Posterior vena cava (tissue), 2 donors: ENCODE data around the gene EREG. TPM values are rescaled to one million over a fixed set of nuclear protein-coding genes. Genes with fewer than 3 reads are reported as not detected.
"Not testable (repeated sequence)": the region's sequence is repeated elsewhere in the genome, so short reads cannot be mapped to it uniquely, and the experiment has no call there.

Experiments
- DNase-seq: peaks from one replicate; pipeline ENCODE4 v3.0.0-alpha.2; 2020; ENCODE audit warnings: low spot score
- intact Hi-C, 2 donors: fragments of 100-400 bp; cut with DNase I; formaldehyde crosslinking; loops; one replicate each; pipeline versions ENCODE4 v1.14.1 to v1.14.2; 2022 to 2023
- total RNA-seq, 2 donors: library from RNA; stranded (reverse); fragmentation: NEBNext Ultra II Directional; extraction: Animal tissue kit (Norgen Biotek cat#: 25700); gene quantifications; one replicate each; pipeline ENCODE4 v1.2.1, GENCODE V29; 2021
- donor health status: DM: yes; HTN: yes; CAD: no.
- donor health status: DM: yes; HTN: yes; CAD: no.

EREG gene
- total RNA-seq, 2 donors from 2014 or later = 0.29 to 0.37 TPM

DNA sequence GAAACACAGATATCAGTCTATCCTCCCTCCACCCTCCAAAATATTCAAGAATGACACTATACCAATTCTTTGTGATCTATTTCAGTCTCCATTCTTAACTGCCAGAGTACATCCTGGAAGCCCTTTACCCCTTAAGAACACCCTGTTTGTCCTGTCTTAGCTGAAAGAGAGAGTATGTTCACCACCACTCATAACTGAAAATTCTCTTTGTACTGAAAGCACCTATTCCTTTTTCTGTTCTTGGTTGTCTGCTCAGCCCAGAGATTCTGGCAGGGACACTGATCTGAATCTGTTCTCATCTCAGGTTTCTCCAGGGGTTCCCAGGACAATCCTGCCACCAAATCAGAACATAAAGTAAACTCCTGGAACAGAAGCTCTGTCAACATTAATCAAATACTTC, 25.4 kb upstream of the EREG start:
- intact Hi-C loops = no loop called here
- no peak for DNase-seq

DNA sequence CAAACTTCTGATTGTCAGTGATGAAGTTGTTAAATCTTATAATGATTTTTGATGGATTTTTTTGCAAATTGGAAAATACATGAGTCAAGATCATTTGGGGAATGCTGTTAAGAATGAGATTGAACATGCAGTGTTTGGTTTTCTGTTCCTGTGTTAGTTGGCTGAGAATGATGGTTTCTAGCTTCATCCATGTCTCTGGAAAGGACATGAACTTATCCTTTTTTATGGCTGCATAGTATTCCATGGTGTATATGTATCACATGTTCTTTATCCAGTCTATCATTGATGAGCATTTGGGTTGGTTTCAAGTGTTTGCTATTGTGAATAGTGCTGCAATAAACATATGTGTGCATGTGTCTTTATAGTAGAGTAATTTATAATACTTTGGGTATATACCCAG, 24.5 kb upstream of the EREG start:
- intact Hi-C loops = not testable (repeated sequence)

DNA sequence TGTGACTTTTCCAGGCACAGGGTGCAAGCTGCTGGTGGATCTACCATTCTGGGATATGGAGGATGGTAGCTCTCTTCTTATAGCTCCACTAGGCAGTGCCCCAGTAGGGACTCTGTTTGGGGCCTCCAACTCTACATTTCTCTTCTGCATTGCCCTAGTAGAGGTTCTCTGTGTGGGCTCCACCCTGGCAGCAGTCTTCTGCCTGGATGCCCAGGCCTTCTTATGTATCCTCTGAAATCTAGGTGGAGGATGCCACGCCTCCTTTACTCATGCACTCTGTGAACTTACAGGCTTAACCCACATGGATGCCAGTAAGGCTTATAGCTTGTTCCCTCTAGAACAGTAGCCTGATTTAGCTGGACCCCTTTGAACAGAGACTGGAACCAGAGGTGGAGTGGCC, 20.9 kb upstream of the EREG start:
- no peak for DNase-seq
- intact Hi-C loops = no loop called here

More for the DNA sequence above, 24.5 kb upstream of the EREG start:
- not testable (repeated sequence) for DNase-seq

DNA sequence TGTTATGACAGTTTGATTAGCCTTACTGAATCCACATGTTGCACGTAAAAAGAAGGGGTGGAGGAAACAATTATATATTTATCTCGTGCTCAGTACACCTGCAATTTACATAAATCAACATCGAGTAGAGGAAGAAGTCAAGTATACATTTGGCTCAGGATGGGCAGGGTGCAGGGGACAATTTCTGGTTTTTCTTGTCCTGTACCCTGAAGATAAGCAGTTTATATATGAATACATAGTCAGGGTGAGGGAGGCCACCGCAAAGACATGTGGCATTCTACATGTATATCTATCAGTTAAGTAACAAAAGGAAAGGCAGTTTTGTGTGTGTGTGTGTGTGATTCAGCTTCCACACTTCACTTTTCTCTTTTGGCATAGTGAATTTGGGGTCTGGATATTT, 11.1 kb upstream of the EREG start:
- intact Hi-C loops = no loop called here
- DNase-seq = no peak

DNA sequence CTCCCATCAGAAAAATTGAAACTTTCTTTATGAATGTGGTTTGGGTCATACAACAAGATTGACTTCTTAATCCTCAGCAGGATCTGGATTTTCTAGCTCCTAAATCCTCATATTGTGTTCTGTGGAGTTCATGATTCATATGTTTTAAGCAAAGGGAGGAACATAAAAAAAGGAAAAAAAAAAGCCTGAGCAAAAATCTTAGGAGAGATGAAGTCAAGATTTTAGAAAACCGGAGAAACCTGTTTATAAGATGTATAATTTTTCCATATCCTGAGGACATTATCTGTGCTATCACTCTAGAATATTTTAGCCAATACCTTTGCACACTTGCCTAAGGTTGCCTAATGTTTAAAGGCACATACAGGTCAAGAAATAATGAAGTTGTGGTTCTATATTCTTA, 7.0 kb upstream of the EREG start:
- intact Hi-C loops = no loop called here
- no peak for DNase-seq

DNA sequence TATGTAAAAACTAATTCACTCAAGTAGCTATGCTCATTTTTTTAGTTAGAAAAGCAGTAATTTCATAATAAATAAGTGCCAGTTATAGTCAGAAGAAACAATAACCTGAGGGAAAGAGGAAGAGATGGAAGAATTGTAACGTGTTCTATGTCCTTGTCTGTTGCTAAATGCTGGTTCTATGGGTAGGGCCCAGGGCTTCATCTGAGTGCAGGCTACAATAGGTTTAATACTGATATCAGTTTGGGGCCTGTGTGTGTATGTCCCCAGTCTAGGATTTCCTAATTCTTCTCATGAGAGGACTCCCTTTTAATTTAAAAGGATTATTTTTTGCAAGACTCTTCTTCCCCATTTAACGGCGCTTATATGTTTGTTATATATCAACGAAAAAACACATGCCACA, 3.3 kb upstream of the EREG start:
- no peak for DNase-seq

DNA sequence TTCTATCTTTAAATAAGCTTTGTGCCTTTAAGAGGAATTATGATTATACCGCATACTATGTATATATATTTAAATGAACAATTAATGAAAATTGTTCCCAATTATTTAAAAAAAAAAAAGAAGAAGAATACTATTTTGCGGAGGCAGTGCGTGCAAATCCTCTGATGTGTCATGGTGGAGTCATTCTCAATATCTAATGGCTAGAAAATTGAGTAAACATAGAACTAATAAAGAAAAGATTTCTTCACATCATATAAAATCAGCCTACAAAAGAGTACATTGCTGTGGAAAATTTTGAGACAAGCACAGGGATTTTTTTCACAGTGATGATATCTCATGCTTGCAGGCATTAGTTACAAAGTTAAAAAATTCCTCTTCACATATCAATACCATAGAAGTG, 2.6 kb upstream of the EREG start:
- intact Hi-C loops = no loop called here
- no peak for DNase-seq

More for the DNA sequence above, 3.3 kb upstream of the EREG start:
- intact Hi-C loops = no loop called here

DNA sequence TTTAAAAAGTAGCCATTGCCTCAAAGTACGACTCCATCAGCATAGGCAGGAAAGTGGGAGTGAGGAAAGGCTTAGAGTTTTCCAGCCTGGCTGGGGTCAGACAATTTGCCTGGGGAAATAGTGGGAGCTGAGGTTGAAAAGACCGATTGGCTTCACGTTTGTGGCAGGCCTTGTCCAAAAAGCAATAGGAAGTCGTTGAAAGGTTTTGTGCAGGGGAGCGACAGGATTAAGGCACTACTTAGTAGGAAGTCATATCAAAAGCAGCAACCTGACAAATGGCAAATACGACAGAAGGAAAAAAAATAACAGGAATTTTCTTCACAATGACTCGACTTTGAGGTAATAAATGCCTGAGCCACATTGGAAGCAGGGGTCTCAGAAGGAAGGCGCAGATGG, 691 bp upstream of the EREG start:
- no peak for DNase-seq
- intact Hi-C loops = no loop called here

DNA sequence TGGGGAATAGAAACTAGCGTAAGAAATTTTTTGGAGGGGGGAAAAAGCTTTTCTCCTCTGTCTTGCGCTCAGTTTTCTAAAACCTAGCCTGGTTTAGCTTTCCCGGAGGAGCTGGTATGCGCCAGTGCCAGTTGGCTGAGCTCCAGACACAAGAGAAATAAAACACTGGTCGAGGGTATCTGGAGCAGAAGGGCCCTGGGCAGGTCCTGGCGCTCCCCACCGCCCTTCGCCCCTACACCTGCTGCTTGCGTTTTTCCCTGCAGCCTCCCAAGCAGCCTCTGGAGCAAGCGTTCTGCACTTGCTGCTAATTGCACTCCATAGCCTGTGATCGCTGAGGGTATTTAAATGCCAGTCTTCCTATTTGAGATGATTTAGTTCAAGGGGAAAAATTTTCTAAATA, 816 bp downstream of the EREG start:
- DNase-seq = no peak

DNA sequence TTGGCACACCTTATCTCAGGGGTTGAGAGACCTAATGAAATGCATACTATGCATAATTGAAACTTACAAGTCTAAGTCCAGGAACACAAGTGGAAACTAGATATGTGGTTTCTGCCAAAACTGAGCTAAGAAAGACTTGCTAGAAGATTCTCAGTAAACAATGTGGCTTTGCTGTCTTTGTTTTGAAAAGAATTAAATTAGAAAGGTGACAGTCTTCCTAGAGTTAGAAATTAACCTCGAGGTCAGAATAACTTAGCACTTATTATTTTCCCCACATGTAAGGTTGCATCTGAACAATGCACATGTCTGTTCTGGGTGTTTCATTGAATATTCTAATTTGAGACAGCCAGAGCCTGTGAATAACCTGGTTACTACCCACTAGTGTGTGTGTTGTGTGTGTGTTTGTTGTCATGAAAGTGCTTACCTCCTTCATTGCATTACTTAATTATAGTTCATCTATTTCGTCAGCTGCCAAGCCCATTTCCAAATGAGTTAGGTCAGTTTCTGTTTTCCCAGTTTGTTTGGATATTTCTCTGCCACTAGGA, 1.5 kb downstream of the EREG start:
- intact Hi-C loops = no loop called here

More for the DNA sequence above, 816 bp downstream of the EREG start:
- intact Hi-C loops = no loop called here

DNA sequence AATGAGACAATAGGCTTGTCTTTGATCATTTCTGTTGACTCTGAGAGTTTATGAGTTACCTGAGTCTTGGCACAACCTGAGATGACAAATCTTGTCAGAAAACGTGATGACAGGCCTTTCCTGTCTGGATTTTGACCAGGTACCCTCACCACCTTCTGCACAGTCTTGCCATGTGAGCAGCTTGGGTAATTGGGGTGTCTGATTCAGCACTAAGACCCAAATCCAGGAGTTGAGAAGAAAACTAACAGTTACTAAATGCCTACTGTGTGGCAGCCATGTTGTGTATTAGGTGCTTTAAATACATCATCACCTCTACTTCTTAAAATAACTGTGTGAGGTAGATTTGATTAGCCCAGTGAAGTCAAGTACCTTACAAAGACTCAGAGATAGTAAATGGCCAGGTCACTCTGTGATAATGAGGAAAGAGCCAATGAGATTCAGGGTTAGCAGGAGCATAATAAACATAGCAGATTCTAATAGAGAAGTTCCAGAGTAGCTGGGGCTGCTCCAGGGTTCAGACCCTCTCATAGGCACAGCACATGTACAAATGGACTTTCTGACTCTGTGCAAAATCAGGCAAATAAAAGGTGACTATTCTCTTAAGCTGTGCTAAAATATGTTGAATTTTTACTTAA, 2.8 kb downstream of the EREG start:
- DNase-seq = no peak
- intact Hi-C loops = no loop called here

More for the DNA sequence above, 1.5 kb downstream of the EREG start:
- DNase-seq = no peak

DNA sequence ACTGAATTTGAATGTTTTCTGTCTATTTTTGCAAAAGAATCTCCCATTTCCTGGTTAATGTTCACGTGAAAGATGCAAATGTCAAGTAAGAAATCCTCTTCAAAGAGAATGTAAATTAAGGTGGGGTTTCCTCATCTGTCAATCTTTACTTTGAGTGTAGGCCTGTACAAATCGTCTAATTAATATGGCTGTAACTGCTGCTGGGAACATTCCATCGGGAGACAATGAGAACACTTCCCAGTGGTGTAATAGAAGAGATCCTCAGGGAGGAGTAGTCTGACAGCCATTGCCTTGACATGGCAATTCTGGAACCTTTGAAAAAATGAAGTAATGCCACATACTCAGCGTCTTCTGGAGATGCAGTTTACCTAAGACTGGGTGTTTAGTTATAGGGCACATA, 3.7 kb downstream of the EREG start:
- no peak for DNase-seq
- intact Hi-C loops = no loop called here

DNA sequence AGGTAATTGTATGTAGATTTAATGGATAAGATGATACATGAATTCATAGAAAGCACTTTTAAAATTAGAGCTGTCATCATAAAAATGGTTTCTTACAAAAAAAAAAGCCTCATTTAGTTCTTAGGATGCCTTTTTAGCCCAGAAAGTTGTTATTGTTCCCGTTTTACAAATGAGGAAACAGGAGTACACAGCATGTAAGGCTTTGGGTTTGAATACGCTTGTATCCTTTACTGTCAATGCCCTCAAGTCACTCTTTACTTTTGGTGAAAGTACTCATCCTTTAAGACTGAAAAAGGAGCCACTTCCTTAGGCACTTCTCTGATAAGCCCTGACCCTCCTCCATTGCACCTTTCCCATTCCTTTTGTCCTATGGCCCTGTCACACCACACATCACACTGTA, 4.9 kb downstream of the EREG start:
- intact Hi-C loops = loop anchor here in 1 of 2 donors (10.0 kb wide), 1 partner anchor 305 kb away; no protein-coding TSS in a partner anchor
- DNase-seq = no peak

DNA sequence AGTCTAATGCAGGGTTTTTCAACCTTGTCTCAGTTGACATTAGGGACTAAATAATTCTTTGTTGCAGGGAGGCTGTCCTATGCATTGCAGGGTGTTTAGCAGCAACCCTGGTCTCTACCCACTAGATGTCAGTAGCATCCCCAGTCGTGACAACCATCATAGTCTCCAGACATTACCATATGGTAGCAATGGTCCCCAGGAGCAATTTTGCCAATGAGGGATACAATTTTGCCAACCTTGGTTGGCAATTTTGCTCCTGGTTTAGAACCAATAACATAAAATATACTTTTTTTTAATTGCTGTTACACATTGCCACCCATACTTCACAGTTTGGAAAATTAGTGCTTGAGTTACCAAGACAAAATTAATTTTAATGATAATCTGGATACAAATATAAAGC, 6.0 kb downstream of the EREG start:
- intact Hi-C loops = loop anchor here in 1 of 2 donors (10.0 kb wide), 1 partner anchor 304 kb away; no protein-coding TSS in a partner anchor
- DNase-seq = no peak

DNA sequence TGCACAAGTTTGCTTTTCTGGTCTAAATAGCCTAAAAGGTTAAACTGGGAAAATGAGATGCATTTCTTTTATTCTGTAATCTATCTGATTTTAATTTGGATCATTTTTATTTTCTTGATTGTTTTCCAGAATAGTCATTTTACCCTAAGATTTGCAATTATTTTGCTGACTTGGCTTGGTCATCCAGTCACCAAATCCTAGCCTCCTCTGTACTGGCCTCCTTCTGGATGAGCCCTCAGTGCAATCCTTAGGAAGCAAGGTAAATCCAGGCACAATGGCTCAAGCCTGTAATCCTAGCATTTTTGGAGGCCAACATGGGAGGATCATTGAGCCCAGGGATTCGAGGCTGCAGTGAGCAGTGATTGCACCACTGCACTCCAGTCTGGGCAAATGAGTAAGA, 9.2 kb downstream of the EREG start:
- intact Hi-C loops = loop anchor here in 1 of 2 donors (10.0 kb wide), 1 partner anchor 301 kb away; no protein-coding TSS in a partner anchor
- DNase-seq = no peak

DNA sequence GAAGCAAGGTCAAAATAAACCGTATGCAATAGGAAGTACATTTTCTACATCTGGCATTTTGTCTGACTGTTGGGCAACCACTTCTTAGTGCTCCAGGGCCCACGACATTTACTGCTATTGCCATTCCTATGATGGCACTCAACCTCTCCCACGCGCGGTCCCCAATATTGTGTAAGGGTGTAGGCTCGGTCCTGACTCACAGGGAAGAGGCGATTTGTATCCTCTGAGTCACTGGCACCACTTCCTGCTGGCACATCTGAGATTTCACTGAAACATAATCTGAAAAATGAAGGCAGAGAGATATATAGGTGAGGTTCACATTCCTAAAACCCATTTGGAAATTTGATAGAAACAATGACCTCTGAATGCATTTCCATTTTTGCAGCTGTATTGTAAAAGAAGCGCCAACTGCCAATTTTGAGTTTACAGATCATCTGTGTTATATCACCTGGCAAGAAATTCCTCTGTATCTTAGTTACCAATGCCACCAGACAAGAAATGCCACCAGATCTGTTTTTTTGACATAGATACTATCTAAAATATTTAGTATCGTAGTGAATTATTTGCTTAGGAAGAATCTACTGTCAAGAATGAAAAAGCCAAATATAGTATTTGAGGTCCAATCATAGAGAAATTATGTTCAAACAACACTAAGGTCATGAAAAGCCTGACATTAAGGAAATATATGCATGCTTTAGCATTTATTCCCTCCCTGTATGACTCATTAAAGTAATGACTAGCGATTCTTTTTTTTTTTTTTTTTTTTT, 9.8 kb downstream of the EREG start:
- no peak for DNase-seq

DNA sequence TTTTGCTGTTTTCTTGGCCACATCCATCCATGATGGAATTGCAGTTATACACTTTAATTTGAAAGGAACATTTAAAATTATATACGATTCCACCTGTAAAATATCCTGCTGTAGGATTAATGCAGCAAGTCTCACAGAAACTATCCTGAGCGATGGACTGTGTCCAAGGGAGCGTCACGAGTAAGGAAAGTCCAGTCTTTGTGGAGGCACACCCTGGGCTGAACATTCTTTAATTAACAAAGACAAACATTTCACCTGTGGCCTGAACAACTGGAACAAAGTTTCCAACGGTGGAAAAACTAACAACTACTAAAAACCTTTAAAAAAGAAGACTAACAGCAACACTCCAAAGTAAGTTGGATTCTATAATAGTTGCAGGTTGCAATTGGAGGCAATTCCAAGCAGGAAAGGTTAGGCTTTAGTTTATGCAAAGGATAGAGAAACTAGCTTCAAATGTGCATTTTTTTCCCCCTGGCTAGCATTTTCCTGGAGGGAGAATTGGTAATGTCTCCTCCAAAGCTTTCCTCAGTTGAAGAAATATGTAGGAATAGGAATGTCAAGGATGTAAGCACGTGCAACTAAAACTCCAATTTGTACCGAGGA, 11.0 kb downstream of the EREG start:
- intact Hi-C loops = loop anchor here (5.0 to 10.0 kb wide), 2 partner anchors 296 to 299 kb away; no protein-coding TSS in a partner anchor
- no peak for DNase-seq

More for the DNA sequence above, 9.8 kb downstream of the EREG start:
- intact Hi-C loops = loop anchor here (5.0 to 10.0 kb wide), 2 partner anchors 298 to 300 kb away; no protein-coding TSS in a partner anchor

DNA sequence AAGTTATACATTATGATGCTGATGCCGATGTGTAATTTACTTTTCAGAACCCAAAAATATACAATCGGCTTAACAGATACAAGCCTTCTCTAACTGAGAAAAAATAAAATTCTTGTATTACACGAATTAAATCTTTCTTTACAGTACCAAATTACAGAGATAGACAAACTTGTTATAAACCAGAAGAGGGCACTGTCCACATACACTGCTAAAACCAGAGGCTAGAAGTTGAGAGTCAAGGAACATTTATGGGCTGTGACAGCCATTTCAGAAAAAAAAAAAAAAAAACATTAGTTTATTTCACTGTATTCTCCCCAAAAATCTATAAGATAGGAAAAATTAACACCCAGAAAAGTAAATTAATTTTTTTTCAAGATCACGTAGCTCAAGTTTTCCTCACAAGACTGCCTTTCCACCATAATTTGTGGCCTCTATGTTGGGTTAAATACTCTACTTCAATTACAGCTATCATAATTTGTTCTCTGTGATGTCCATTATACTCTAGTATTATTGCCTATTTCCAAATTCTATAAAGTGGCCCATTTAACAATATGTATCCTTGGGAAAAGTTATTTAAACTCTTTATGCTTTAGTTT, 12.0 kb downstream of the EREG start:
- no peak for DNase-seq
- intact Hi-C loops = loop anchor here (5.0 to 10.0 kb wide), 2 partner anchors 295 to 298 kb away; no protein-coding TSS in a partner anchor

DNA sequence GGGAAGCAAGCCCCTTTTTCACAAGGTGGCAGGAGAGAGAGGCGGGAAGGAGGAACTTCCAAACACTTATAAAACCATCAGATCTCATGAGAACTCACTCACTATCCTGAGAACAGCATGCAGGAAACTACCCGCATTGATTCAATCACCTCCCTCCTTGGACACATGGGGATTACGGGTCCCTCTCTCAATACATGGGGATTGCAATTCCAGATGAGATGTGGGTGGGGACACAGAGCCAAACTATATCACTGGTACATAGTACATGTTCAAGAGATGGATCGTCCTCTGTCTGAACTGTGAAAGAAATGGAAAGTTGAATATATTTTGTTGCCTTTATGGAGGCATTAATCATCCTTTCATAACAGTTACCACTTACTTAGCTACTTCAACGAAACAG, 12.8 kb downstream of the EREG start:
- DNase-seq = no peak
- intact Hi-C loops = loop anchor here (5.0 to 10.0 kb wide), 2 partner anchors 295 to 297 kb away; no protein-coding TSS in a partner anchor
